ENCODE data around the gene CYTH3. TPM values are rescaled to one million over a fixed set of nuclear protein-coding genes. Genes with fewer than 3 reads are reported as not detected.

CYTH3 gene
- total and polyA plus RNA-seq, 2 donors (not counting 3 experiments of a cell fraction or from before 2014, with no cell fraction given) = 8.6 to 11.2 TPM

DNA sequence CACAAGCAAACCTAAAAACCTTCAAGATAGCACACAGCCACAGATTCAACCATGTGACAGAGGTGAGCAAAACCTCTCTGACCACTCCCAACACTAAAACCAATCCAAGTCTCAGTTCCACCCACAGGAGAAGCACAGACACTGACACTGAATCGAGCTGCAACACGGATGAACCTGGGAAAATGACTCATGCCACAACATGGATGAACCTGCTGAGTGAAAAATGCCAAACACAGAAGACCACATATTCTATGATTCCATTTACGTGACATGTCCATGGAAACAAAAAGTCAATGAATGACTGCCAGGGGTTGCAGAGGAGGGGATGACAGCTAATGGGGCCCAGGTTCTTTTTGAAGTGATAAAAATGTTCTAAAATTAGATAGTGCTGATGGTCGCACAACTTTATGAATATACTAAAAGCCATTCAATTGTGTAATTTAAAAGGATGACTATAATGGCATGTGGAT, 22.0 kb downstream of the CYTH3 start:
- Histone ChIP-seq H3K4me2 (ENCODE audit: insufficient read depth, low read length) (no peak overlapping the region), H3K9ac (replicated peaks; ENCODE audit: extremely low read depth, insufficient read depth, low read length) (no peak overlapping the region), H3K27me3 (ENCODE audit: control insufficient read depth in 2 of 2, insufficient read depth in 2 of 2, low read length in 2 of 2) (no peaks in the 10 kb centered on the region), H3K27ac (ENCODE audit: insufficient read depth, low read depth, low read length) (no peak overlapping the region), H3K4me3 (replicated peaks in 1 of 3; ENCODE audit: insufficient read depth in 1 of 3, low read depth in 1 of 3, low read length in 3 of 3) (no peak overlapping the region), H2AFZ (ENCODE audit: low read depth, low read length) (no peak overlapping the region), H3K9me3 (replicated peaks; ENCODE audit: control insufficient read depth, insufficient read depth, low read length) (no peaks in the 10 kb centered on the region), H3K79me2 (ENCODE audit: control insufficient read depth, insufficient read depth, low read length) (no peaks in the 10 kb centered on the region), H3K9me1 (replicated peaks; ENCODE audit: control insufficient read depth, extremely low read depth, insufficient read depth, low read length) (no peaks in the 10 kb centered on the region), H3K4me1 (ENCODE audit: control insufficient read depth, extremely low read depth, insufficient read depth, low read length) (peaks cover 18% of the 10 kb centered on the region), H3K36me3 (ENCODE audit: control insufficient read depth in 2 of 2, extremely low read depth in 1 of 2, insufficient read depth in 2 of 2, low read length in 2 of 2) (no peaks in the 10 kb centered on the region), H4K20me1 (replicated peaks; ENCODE audit: control insufficient read depth, extremely low read depth, insufficient read depth, low read length) (no peaks in the 10 kb centered on the region)
- FAIRE-seq (no peak), DNase-seq (ENCODE audit: low read depth, low spot score) (no peak)
- TF ChIP-seq POLR2A (IDR thresholded peaks at IDR 0.05; ENCODE audit: low read depth, low read length) (no peak), MYC (IDR thresholded peaks at IDR 0.05; ENCODE audit: low read depth, low read length) (no peak), POLR2AphosphoS5 (IDR thresholded peaks at IDR 0.05; ENCODE audit: insufficient read depth, low read depth, low read length) (no peak), EZH2 (IDR thresholded peaks at IDR 0.05; ENCODE audit: borderline replicate concordance, low read depth, low read length, severe bottlenecking) (no peak), FOS (IDR thresholded peaks at IDR 0.05; ENCODE audit: borderline replicate concordance, insufficient read depth, low read length) (no peak), GATA2 (IDR thresholded peaks at IDR 0.05; ENCODE audit: insufficient read depth, insufficient read length, low read depth, low read length) (no peak), JUN (IDR thresholded peaks at IDR 0.05; ENCODE audit: borderline replicate concordance, insufficient read depth, insufficient read length, low read depth) (no peak)
- TF ChIP-seq, protein P1, sequence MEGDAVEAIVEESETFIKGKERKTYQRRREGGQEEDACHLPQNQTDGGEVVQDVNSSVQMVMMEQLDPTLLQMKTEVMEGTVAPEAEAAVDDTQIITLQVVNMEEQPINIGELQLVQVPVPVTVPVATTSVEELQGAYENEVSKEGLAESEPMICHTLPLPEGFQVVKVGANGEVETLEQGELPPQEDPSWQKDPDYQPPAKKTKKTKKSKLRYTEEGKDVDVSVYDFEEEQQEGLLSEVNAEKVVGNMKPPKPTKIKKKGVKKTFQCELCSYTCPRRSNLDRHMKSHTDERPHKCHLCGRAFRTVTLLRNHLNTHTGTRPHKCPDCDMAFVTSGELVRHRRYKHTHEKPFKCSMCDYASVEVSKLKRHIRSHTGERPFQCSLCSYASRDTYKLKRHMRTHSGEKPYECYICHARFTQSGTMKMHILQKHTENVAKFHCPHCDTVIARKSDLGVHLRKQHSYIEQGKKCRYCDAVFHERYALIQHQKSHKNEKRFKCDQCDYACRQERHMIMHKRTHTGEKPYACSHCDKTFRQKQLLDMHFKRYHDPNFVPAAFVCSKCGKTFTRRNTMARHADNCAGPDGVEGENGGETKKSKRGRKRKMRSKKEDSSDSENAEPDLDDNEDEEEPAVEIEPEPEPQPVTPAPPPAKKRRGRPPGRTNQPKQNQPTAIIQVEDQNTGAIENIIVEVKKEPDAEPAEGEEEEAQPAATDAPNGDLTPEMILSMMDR (IDR thresholded peaks at IDR 0.05; ENCODE audit: extremely low read depth in 1 of 2, insufficient read depth in 1 of 2, low read depth in 1 of 2, low read length in 2 of 2) = no peak
- TF ChIP-seq, protein P2, sequence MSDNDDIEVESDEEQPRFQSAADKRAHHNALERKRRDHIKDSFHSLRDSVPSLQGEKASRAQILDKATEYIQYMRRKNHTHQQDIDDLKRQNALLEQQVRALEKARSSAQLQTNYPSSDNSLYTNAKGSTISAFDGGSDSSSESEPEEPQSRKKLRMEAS (IDR thresholded peaks at IDR 0.05; ENCODE audit: insufficient read depth, insufficient read length) = no peak
- no TSS peak for BruUV-seq (replicated peaks)
- dilution Hi-C loops (cut with MboI; ENCODE audit: extremely low pct_ligation_motif_present, low sequenced_read_pairs) (no loop called here), intact Hi-C loops (cut with micrococcal nuclease) (loop anchor here (5.0 kb wide), 2 partner anchors 52 to 72 kb away; no protein-coding TSS in a partner anchor)
- ChIA-PET POLR2A (no interaction called here), CTCF (interaction anchor here (1.3 kb wide), 1 partner anchor 51 kb away, joined by 4 read pairs; no protein-coding TSS in a partner anchor)

All from endothelial cell of umbilical vein (primary cell).